IPS-18a (cell line): Measurements from ENCODE around the gene RRP36.
"Not testable (repeated sequence)": the region's sequence is repeated elsewhere in the genome, so short reads cannot be mapped to it uniquely, and the experiment has no call there.

Source experiments
- H3K27ac ChIP-seq: one replicate; pipeline ENCODE4 v1.5.1; 2013; ENCODE audit warnings: low read length
- H3K27me3 ChIP-seq: one replicate; pipeline ENCODE4 v1.6.1; 2013; ENCODE audit warnings: mild to moderate bottlenecking, low read length; ENCODE audit not compliant: control insufficient read depth, insufficient read depth
- H3K36me3 ChIP-seq: one replicate; pipeline ENCODE4 v1.6.1; 2013; ENCODE audit warnings: low read depth, low read length; ENCODE audit not compliant: control insufficient read depth
- H3K4me1 ChIP-seq: one replicate; pipeline ENCODE4 v1.6.1; 2013; ENCODE audit warnings: low read depth, low read length; ENCODE audit not compliant: control insufficient read depth
- H3K4me3 ChIP-seq: one replicate; pipeline ENCODE4 v1.5.1; 2013; ENCODE audit warnings: low read length
- H3K9ac ChIP-seq: one replicate; pipeline ENCODE4 v1.6.1; 2013; ENCODE audit warnings: mild to moderate bottlenecking, low read length, moderate library complexity
- H3K9me3 ChIP-seq: one replicate; pipeline ENCODE4 v1.6.1; 2013; ENCODE audit warnings: low read depth, low read length; ENCODE audit not compliant: control insufficient read depth

Gene RRP36

GRCh38 chr6:43029120-43029519 is 7.7 kb downstream of the RRP36 start:
- Histone ChIP-seq H3K36me3 (peaks cover 63% of the 10 kb centered on the region), H3K27me3 (no peaks in the 10 kb centered on the region)

GRCh38 chr6:43032326-43032725 is 10.9 kb downstream of the RRP36 start:
- Histone ChIP-seq H3K4me1 (no peaks in the 10 kb centered on the region), H3K27ac (no peak overlapping the region), H3K4me3 (no peak overlapping the region), H3K9ac (no peak overlapping the region), H3K9me3 (no peaks in the 10 kb centered on the region), H3K27me3 (no peaks in the 10 kb centered on the region), H3K36me3 (peaks cover 44% of the 10 kb centered on the region)

More at GRCh38 chr6:43029120-43029519, 7.7 kb downstream of the RRP36 start:
- Histone ChIP-seq H3K27ac (no peak overlapping the region), H3K4me1 (no peaks in the 10 kb centered on the region), H3K4me3 (no peak overlapping the region), H3K9me3 (no peaks in the 10 kb centered on the region), H3K9ac (no peak overlapping the region)

- H3K27me3 ChIP-seq = no peaks in the 10 kb centered on the region
- no peaks in the 10 kb centered on the region for H3K4me1 ChIP-seq
- H3K9me3 ChIP-seq = no peaks in the 10 kb centered on the region
- peaks cover 41% of the 10 kb centered on the region for H3K36me3 ChIP-seq
- no peak overlapping the region for H3K9ac ChIP-seq
- no peak overlapping the region for H3K4me3 ChIP-seq
- no peak overlapping the region for H3K27ac ChIP-seq
Observed at GRCh38 chr6:43033496-43034189, 12.2 kb downstream of the RRP36 start.

GRCh38 chr6:43034190-43034525 is 12.7 kb downstream of the RRP36 start:
- Histone ChIP-seq H3K9ac (no peak overlapping the region), H3K27me3 (no peaks in the 10 kb centered on the region), H3K36me3 (peaks cover 38% of the 10 kb centered on the region), H3K4me3 (no peak overlapping the region), H3K9me3 (no peaks in the 10 kb centered on the region), H3K27ac (no peak overlapping the region), H3K4me1 (no peaks in the 10 kb centered on the region)

- peaks cover 28% of the 10 kb centered on the region for H3K36me3 ChIP-seq
- H3K9me3 ChIP-seq = no peaks in the 10 kb centered on the region
- no peaks in the 10 kb centered on the region for H3K27me3 ChIP-seq
Observed at GRCh38 chr6:43035495-43036194, 14.2 kb downstream of the RRP36 start.

GRCh38 chr6:43036712-43037111 is 15.3 kb downstream of the RRP36 start:
- H3K36me3 ChIP-seq = peaks cover 31% of the 10 kb centered on the region
- no peaks in the 10 kb centered on the region for H3K9me3 ChIP-seq
- no peak overlapping the region for H3K4me3 ChIP-seq
- no peaks in the 10 kb centered on the region for H3K27me3 ChIP-seq
- H3K27ac ChIP-seq = no peak overlapping the region
- H3K4me1 ChIP-seq = no peaks in the 10 kb centered on the region
- no peak overlapping the region for H3K9ac ChIP-seq

More at GRCh38 chr6:43035495-43036194, 14.2 kb downstream of the RRP36 start:
- no peaks in the 10 kb centered on the region for H3K4me1 ChIP-seq
- H3K9ac ChIP-seq = no peak overlapping the region
- no peak overlapping the region for H3K4me3 ChIP-seq
- no peak overlapping the region for H3K27ac ChIP-seq

GRCh38 chr6:43037197-43037596 is 15.8 kb downstream of the RRP36 start:
- Histone ChIP-seq H3K9ac (no peak overlapping the region), H3K4me1 (no peaks in the 10 kb centered on the region), H3K27me3 (no peaks in the 10 kb centered on the region), H3K27ac (no peak overlapping the region), H3K4me3 (no peak overlapping the region), H3K36me3 (peaks cover 26% of the 10 kb centered on the region), H3K9me3 (no peaks in the 10 kb centered on the region)

- H3K9ac ChIP-seq = no peak overlapping the region
- H3K4me3 ChIP-seq = no peak overlapping the region
- no peaks in the 10 kb centered on the region for H3K9me3 ChIP-seq
- no peak overlapping the region for H3K27ac ChIP-seq
- no peaks in the 10 kb centered on the region for H3K4me1 ChIP-seq
- H3K36me3 ChIP-seq = peaks cover 24% of the 10 kb centered on the region
- H3K27me3 ChIP-seq = no peaks in the 10 kb centered on the region
Observed at GRCh38 chr6:43037706-43038105, 16.3 kb downstream of the RRP36 start.

GRCh38 chr6:43038727-43039126 is 17.3 kb downstream of the RRP36 start:
- H3K36me3 ChIP-seq = peaks cover 32% of the 10 kb centered on the region
- no peaks in the 10 kb centered on the region for H3K4me1 ChIP-seq
- H3K9me3 ChIP-seq = no peaks in the 10 kb centered on the region
- no peak overlapping the region for H3K9ac ChIP-seq
- H3K27me3 ChIP-seq = no peaks in the 10 kb centered on the region
- H3K27ac ChIP-seq = no peak overlapping the region
- H3K4me3 ChIP-seq = no peak overlapping the region

GRCh38 chr6:43040542-43041257 is 19.3 kb downstream of the RRP36 start:
- no peak overlapping the region for H3K27ac ChIP-seq
- no peaks in the 10 kb centered on the region for H3K4me1 ChIP-seq
- H3K27me3 ChIP-seq = no peaks in the 10 kb centered on the region
- H3K9me3 ChIP-seq = no peaks in the 10 kb centered on the region
- peaks cover 32% of the 10 kb centered on the region for H3K36me3 ChIP-seq
- no peak overlapping the region for H3K4me3 ChIP-seq
- no peak overlapping the region for H3K9ac ChIP-seq

GRCh38 chr6:43041475-43041874 is 20.1 kb downstream of the RRP36 start:
- not testable (repeated sequence) for H3K4me1 ChIP-seq, H3K4me3 ChIP-seq, H3K27ac ChIP-seq, H3K27me3 ChIP-seq, H3K9ac ChIP-seq, H3K9me3 ChIP-seq
- H3K36me3 ChIP-seq = peaks cover 32% of the 10 kb centered on the region
